22Rv1 (cell line): ENCODE measurements around the gene MAGED2.
"Not testable (repeated sequence)": the region's sequence is repeated elsewhere in the genome, so short reads cannot be mapped to it uniquely, and the experiment has no call there.

Experiments
- H3K27ac ChIP-seq: fragments of 450-650 bp; 2 replicates; pipeline ENCODE4 v1.5.1; 2017
- ZFX ChIP-seq: fragments of 450-650 bp; IDR thresholded peaks from 2 replicates; pipeline ENCODE4 v1.6.1; 2017; ENCODE audit warnings: antibody characterized with exemption, borderline replicate concordance
- TF ChIP-seq, protein P1 (sequence below): fragments of 450-650 bp; IDR thresholded peaks from 2 replicates; pipeline ENCODE4 v1.5.1; 2017; ENCODE audit warnings: mild to moderate bottlenecking

MAGED2 gene

DNA sequence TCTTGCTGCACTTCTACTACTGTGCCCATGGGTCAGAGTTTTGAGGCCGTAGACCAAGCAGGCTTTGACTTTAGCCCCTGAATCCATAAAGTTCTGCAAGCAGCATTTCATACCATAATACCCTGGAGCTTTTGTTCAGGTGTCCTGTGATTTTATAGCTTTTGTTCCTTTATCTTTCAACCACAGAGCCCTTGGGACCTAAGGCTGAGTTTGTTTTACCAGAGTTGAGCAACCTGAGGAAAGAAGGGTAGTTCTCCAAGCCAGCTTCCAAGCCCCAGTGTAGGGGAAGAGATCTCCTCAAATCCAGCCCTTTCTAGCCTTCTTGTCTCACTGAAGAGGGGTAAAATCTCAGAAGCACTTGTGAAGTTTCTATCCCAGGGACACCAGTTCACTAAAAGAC is 35.1 kb downstream of the MAGED2 start:
- no peak overlapping the region for H3K27ac ChIP-seq
- no peak for TF ChIP-seq ZFX

DNA sequence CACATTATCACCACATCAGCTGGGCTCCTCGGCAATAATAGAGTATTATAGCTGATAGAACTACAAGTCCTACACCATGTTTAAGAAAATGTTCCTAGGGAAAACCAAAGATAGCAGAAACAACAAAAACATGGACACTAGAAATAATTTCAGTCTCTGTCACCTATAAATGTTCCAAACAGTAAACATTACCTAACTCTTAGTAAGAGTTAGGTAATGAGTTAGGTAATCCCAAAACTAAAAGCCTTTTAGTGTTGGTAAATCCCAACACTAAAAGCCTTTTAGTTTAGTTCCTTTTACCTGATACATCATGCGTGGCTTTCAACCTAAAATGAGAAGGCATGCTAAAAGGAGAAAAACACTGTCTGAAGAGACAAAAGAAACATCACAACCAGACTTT is 35.5 kb downstream of the MAGED2 start:
- TF ChIP-seq, protein P1, sequence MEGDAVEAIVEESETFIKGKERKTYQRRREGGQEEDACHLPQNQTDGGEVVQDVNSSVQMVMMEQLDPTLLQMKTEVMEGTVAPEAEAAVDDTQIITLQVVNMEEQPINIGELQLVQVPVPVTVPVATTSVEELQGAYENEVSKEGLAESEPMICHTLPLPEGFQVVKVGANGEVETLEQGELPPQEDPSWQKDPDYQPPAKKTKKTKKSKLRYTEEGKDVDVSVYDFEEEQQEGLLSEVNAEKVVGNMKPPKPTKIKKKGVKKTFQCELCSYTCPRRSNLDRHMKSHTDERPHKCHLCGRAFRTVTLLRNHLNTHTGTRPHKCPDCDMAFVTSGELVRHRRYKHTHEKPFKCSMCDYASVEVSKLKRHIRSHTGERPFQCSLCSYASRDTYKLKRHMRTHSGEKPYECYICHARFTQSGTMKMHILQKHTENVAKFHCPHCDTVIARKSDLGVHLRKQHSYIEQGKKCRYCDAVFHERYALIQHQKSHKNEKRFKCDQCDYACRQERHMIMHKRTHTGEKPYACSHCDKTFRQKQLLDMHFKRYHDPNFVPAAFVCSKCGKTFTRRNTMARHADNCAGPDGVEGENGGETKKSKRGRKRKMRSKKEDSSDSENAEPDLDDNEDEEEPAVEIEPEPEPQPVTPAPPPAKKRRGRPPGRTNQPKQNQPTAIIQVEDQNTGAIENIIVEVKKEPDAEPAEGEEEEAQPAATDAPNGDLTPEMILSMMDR, result no peak
- TF ChIP-seq ZFX, result no peak
- H3K27ac ChIP-seq, result no peak overlapping the region

DNA sequence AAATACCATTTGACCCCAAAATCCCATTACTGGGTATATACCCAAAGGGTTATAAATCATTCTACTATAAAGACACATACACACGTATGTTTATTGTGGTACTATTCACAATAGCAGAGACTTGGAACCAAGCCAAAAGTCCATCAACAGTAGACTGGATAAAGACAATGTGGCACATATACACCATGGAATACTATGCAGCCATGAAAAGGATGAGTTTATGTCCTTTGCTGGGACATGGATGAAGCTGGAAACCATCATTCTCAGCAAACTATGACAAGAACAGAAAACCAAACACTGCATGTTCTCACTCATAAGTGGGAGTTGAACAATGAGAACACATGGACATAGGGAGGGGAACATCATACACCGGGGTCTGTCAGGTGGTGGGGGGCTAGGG is 40.2 kb downstream of the MAGED2 start:
- not testable (repeated sequence) for H3K27ac ChIP-seq

DNA sequence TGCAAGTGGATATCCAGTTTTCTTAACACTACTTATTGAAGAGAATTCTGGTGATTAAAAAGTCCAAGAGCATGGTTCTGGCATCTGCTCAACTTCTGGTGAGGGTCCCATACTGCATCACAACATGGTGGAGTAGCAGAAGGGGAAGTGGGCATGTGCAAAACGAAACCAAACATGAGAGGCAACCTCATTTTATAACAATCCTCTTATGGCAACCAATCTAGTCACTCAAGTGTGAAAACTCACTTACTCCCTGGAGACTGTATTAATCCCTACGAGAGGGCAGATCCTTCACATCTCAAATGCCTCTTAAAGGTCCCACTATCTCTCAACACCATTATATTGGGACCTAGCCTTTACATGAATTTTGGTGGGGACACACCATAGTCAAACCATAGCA is 57.7 kb downstream of the MAGED2 start:
- no peak overlapping the region for H3K27ac ChIP-seq
- TF ChIP-seq, protein P1, result no peak
- no peak for TF ChIP-seq ZFX
